SKM-1 (cell line): ENCODE data around the gene ZBTB3.
"Not testable (repeated sequence)": the region's sequence is repeated elsewhere in the genome, so short reads cannot be mapped to it uniquely, and the experiment has no call there.

Source experiments
- DNase-seq: peaks from one replicate; lab custom pipeline; 2025; ENCODE audit not compliant: unreplicated experiment; lab: John Stamatoyannopoulos, UW

Gene ZBTB3

DNA sequence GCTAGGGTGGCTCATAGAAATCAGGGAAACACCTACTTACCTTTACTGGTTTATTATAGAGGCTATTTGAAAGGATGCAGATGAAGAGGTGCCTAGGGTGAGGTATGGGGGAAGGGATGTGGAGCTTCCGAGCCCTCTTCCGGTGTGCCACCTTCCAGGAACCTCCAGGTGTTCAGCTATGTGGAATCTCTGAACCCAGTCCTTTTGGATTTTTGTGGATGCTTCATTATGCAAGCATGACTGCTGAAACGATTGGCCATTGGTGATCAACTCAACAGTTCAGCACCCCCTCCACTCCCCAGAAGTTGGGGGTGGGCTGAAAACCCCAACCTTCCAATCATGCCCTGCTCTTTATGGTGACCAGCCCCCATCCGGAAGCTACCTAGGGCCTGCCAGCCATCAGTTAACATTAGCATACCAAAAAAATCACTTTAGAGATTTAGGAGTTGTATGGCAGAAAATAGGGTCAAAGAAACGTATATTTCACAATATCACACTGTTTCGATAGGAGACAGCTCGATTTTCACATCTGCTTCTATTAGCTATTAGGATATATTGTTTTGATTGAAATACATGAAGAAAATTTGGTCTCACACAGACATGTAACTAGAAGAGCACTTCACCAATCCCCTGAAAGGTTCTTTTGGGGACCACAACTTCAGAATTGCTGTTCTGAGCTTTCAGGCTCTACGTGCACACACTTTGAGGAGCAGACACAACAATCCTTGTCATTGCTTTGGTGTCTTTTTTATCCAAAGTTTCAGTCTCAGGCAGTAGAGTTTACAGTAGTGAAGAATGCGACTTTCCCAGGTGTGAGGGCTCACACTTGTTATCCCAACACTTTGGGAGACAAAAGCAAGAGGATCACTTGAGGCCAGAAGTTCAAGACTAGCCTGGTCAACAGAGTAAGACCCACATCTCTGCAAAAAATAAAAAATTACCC lies 4.2 kb upstream of the ZBTB3 start:
- no peak for DNase-seq

DNA sequence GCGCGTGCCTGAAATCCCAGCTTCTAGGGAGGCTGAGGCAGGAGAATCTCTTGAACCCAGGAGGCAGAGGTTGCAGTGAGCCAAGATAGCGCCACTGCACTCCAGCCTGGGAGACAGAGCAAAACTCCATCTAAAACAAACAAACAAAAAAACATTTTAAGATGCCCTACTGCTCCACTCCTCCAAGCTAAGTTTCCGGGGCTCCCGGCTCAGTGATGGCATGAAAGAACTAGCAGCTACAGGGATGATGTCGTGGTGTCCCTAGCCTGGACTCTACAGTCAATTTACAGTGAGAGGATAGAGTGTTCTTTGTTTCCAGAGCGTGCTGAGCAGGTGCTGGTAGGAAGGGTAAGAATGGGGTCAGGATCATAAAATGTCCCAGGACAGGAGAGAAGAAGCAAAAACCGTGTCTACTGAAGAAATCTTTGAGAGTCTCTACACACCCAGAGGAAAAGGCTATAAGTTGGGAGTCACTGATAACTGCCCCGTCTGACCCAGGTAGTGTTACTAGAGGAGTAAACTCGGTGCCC lies 1.2 kb upstream of the ZBTB3 start:
- DNase-seq: no peak

DNA sequence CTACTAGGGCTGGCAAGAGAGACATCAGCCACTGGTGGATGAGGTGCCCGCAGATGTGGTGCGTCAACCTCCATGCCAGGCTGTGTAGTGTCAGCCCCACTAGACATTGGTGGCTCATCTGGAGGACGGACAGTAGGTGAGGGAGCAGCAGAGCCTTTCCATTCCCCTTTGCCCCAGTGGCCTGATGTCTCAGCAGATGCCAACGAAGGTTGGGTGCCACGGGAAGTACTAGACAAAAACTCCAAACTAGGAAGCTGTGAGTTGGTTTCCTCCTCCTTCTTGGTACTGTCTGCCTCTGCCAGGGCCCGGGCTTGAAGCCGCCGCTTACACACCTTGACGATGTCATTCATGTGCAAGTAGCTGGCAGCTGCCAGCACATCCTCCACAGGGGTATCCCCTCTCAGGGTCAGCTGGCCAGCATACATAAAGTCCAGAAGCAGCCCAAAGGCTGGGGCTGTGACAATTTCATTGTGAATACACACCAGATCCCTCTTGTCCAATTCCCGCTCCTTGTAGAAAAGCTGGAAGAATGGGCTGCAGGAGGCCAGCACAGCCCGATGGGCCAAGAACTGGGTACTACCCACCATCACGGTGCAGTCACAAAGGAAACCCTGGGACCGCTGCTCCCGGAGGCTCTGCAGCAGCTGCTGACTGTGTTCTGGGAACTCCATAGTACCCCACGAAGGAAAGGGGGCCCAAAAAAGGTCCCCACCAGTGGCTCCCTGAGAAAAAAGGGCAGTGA lies 795 bp downstream of the ZBTB3 start:
- DNase-seq: no peak

DNA sequence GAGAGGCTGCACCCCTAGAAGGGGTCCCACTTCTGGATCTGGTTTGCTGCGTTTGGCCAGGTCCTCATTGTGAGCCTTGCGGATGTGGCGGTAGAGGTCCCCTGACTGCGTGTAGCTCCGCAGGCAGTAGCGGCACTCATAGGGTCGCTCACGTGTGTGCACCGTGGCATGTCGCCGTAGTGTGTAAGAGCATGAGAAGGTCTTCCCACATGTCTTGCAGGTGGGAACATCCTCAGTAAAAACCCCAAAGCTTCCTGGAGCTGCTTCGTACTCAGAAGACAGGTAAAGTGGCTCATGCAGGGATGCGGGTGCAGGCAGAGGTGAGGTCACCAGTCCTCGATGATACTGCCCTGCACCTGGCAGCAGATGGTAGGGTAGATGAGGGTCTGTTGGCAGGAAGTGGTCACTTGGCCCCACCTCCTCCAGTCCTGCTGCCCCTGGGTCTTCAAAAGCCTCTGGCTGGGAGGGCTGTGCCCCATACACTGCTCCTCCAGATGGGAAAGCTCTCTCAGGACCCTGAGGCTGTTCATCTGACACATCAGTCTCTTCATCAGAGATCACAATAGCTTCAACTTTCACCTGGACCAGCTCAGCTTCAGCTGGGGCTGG lies 1.7 kb downstream of the ZBTB3 start:
- DNase-seq: no peak

DNA sequence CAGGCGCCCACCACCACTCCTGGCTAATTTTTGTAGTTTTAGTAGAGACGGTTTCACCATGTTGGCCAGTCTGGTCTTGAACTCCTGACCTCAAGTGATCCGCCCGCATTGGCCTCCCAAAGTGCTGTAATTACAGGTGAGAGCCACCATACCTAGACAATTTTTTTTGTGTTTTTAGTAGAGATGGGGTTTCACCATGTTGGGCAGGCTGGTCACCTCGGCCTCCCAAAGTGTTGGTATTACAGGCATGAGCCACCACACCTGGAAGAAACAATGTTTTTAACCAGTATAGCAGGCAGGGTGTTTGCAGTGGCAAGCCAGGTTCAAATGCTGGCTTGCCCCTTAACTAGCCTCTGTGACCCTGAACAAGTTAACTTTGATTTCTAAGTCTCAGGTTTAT lies 4.0 kb downstream of the ZBTB3 start:
- not testable (repeated sequence) for DNase-seq

DNA sequence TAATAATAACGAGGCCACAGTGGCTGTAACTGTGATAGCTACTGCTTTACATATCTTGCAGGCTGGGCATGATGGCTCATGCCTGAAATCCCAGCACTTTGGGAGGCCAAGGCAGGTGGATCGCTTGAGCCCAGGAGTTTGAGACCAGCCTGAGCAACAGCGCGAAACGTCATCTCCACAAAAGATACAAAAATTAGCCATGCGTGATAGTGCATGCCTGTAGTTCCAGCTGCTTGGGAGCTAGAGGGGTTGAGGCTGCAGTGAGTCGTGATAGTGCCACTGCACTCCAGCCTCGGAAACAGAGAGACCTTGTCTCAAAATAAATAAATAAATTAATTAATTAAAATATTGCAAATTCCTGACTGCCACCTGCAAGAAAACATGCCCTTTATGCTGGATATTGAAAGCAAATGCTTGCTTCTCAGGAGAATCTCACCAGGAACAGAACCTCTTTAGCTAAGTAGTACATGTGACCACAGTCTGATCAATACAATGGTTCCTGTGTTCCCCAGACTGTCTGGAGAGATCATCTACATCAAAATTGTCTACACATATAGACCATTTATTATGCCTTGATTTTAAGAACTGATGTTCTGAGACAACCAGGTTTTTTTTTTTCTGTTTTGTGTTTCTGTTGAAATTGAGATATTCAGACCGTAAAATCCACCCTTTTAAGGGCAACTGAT lies 6.3 kb downstream of the ZBTB3 start:
- no peak for DNase-seq

DNA sequence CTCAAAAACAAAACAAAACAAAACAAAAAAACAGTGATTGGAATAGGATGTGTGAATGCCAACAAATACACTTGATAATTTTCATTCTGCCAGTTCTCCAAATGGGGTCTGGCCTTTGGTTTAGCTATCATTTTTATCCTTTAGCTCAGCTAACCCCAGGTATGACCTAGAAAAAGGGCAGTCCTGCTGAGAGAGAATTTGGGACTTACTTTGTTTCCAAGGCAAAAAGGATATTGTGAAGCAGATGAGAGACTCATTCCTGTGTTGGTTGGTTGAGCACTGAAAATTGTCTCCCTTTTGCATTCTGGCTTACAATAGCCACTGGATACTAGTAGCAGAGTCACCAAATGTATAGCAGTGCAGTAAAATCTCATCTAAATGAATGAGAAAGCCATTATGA lies 16.8 kb downstream of the ZBTB3 start:
- no peak for DNase-seq

DNA sequence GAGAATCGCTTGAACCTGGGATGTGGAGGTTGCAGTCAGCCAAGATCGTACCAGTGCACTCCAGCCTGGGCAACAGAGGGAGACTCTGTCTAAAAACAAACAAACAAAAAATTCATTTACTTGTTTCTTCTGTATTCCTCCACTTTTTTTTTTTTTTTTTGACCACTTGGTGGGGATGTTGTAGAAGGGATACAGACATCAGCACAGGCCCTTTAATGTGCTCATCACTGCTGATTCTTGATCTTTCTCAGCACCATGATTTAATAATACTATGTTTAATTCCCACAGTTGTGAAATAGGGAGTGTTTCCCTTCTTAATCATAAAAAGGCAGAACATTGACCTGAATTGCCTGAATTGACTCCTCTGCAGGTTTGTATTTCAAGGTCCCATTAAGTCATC lies 21.1 kb downstream of the ZBTB3 start:
- no peak for DNase-seq

DNA sequence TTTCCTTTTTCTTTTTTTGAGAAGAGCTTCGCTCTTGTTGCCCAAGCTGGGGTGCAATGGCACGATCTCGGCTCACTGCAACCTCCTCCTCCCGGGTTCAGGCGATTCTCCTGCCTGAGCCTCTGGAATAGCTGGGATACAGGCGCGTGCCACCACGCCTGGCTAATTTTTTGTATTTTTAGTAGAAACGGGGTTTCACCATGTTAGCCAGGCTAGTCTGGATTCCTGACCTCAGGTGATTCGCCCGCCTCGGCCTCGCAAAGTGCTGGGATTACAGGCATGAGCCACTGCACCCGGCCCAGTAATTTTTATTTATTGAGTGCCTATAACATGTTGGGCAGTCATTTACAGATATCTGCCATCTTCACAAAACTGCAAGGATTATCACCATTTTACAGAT lies 23.9 kb downstream of the ZBTB3 start:
- not testable (repeated sequence) for DNase-seq

DNA sequence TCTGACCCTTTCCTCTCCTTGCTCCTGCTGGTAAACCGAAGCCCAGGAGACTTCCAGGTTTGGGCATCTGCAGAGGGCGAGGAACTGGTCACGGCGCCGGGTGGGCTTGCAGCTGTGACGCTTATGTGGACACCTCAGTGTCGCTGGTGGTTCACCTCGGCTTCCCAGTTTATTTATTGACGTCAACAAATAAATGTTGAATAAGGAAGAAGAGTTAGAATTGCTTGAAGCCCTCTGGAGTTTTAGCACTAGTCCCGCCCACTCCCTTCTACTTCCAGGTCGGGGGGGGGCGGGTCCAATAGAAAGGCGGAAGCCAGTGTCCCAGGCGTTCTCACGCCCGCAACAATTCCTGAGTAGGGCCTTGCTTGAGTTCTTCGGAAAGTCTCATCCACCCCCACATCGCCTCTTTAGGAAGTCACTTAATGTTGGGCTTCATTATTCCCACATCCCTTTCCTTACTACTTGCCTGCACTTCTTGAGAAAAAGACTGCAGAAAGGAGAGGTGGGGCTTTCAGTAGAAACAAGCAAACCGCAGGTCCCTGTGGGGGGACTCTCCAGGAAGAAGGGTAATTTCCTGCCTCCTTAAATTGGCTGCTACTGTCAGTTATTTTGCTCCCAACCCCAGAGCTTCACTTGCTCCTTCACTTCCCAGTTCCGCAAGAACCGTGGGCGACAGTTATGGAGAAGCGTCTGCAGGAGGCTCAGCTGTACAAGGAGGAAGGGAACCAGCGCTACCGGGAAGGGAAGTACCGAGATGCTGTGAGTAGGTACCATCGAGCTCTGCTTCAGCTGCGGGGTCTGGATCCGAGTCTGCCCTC lies 25.6 kb downstream of the ZBTB3 start, which contains the start of gene TTC9C:
Gene TTC9C (plus strand): TSS at position 316 of the 818 bp plus-strand sequence. CDS start 363 bp downstream, at position 679.
- DNase-seq: peak; percentile 70

DNA sequence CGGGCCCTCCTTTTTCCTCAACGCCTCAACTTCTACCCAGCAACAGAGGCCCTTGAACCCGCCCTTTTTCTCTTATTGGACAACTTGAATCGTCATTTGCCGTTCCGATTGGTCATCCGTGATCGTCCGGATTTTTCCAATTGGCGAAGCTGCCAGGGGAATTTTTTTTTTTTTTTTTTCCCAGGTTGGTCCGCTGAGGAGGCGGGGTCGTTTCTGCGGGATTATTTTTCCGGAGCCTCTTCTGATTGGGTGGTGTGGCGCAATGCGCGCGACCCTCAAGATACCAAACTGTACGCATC lies 26.1 kb downstream of the ZBTB3 start:
- DNase-seq: peak; percentile 97

DNA sequence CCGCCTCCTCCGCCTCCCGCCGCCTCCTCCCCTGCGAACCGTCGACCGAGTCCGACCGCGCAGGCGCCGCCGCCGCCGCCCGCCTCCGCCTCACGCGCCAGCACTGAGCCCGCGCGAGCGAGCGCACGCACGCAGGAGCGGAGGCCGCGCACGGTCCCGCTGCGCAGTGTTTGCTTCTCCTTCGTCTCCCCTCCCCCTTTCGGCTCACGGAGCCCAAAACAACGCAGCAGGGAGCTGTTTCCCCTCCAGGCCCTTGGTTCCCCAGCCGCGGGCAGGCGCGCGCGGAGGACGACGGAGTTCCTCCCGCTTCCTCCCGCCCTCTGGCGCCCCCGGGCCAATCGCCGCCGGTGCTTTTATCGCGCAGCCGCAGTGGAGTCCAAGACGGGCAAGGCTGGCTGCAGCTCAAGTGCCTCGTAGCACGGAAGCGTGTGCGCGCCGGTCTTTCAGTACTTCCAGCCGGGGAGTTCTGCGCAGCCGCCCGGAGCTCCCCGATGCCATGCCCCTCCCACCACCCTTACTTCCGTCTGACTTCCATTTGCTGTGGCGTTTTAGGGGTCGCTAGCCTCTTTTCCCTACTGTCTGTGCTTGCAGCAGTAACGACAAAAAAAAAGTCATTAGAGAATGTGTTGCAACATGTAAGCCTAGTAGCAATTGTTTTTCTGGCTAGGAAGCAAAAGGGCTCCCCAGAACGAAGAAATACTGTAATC lies 26.6 kb downstream of the ZBTB3 start, which contains the start of gene HNRNPUL2:
Gene HNRNPUL2 (minus strand): TSS at position 293 of the 707 bp plus-strand sequence. CDS start 301 bp downstream, outside the sequence.
- DNase-seq: peak; percentile 99

DNA sequence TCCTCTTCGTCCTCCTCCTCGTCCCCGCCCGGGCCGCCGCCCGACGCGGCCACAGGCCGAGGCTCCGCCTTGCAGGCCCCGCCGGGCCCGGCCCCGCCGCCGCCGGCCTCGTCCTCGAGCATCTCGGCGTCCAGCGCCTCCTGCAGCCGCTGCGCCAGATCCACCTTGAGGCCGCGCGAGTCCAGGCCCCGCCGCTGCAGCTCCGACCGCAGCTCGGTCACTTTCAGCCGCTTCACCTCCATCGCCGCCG lies 27.1 kb downstream of the ZBTB3 start:
- no peak for DNase-seq

DNA sequence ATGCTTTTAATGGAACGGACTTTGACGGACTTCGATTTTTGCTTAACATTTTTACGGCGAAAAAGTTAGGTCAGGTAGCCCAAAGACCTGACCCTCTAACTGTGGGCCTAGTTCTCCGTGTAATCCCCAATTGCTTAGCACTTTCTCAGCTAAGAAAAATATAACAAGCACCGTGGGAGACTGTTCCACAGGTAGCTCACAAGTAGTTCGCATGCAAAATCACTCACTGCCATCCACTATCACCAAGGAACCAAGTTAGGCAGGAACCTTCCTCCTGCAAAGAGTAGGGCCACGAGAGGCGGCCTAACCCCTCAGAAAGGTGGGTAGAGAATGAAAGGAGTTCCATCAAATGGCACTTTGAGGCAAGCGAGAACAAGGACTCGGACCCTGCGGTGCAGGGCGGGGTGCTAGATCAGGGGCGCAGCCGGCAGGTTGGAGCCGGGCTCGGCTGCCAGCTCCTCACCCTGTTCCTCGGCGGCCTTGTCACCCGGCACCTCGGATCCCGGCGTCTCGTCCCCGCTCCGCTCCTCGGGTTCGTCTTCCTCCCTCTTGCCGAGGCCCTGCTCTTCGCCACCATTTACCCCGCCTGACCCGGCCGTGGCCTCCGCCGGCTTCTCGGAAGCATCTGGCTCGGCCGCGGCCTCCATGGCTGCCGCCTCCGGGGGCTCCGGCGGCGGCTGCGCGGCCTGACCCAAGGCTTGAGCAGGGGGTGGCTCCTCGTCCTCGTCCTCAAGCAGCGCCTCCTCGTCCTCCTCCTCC lies 27.6 kb downstream of the ZBTB3 start:
- no peak for DNase-seq

DNA sequence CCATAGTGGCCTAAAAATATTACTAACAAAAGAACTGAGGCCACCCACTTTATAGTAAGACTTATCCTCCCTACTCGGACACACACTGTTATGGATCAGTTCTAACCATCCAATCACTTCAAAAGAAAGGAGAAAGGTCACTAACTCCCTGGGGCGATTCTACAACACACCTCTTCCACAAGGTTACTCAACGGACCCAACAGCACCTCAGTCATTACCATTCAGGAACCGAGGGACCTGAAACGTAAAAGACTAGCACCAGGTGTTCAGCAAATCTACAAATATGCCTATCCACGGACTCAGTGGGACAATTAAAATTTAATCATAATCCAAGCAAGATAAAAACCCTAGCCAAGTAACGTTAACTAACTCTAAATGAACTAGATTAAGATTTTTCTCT lies 28.3 kb downstream of the ZBTB3 start:
- no peak for DNase-seq

DNA sequence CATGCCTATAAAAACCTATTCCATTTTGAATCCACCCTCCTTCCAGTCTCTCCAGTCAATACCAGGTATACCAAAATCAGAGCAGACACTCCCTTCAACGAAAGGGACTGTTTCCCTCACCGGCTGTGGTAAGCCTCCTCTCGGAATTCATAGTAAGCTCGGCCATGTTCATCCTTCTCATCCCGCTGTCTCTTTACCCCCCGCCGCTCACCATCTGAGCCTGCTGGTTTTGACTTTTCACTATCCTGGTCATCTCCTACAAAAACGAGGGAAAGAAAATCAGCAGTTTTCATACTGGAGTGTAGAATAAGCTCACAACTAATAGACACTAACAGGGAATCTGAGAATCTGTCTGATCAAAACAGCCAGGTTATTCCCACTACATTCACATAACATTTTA lies 29.8 kb downstream of the ZBTB3 start:
- no peak for DNase-seq

DNA sequence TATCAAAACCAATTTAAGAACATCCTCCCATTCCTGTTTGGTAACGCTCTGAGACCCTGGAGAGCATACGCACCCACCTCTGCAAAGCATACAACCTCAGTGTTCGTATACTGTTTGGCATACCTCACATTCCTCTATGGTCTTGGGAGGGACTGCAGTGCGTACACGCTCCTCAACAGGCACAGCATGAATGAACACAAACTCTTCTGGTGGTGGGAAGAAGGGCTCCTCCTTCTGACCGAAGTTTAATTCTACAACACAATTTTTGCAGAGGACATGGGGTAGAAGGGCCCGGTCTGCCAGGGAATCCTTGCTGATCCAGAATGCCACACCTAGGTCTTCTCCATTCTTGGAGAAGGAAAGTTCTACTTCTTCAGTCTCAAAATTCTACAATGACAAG lies 32.0 kb downstream of the ZBTB3 start:
- no peak for DNase-seq

DNA sequence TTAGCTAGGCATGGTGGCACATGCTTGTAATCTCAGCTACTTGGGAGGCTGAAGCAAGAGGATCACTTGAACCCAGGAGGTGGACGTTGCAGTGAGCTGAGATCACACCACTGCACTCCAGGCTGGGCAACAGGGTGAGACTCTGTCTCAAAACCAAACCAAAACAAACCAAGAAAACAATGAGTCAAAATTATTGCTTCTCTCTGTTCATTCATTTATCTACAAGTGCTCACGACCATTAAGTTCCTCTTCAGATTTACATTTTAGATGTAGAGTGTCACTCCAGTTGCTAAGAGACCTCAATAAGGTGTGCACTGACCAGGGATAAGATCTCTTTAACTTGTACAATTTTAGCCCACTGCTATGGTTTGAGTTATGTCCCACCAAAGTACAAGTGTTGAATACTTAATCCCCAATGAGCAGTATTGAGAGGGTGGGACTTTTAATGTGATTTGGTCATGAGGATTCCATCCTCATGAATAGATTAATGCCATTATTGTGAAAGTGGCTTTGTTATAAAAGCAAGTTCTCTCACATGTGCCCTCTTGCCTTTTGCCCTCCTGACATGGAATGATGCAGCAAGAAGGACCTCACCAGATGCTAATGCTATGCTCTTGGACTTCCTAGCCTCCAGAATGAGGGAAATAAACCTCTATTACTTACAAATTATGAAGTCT lies 34.5 kb downstream of the ZBTB3 start:
- DNase-seq: no peak
